Embryonic facial prominence (tissue), 1 donor: Measurements from ENCODE around the gene NBPF8.
"Not testable (repeated sequence)": the region's sequence is repeated elsewhere in the genome, so short reads cannot be mapped to it uniquely, and the experiment has no call there.

Source experiments
- DNase-seq: peaks from one replicate; pipeline ENCODE4 v3.0.0-alpha.2; 2016; ENCODE audit errors: extremely low spot score

NBPF8 gene, protein sequence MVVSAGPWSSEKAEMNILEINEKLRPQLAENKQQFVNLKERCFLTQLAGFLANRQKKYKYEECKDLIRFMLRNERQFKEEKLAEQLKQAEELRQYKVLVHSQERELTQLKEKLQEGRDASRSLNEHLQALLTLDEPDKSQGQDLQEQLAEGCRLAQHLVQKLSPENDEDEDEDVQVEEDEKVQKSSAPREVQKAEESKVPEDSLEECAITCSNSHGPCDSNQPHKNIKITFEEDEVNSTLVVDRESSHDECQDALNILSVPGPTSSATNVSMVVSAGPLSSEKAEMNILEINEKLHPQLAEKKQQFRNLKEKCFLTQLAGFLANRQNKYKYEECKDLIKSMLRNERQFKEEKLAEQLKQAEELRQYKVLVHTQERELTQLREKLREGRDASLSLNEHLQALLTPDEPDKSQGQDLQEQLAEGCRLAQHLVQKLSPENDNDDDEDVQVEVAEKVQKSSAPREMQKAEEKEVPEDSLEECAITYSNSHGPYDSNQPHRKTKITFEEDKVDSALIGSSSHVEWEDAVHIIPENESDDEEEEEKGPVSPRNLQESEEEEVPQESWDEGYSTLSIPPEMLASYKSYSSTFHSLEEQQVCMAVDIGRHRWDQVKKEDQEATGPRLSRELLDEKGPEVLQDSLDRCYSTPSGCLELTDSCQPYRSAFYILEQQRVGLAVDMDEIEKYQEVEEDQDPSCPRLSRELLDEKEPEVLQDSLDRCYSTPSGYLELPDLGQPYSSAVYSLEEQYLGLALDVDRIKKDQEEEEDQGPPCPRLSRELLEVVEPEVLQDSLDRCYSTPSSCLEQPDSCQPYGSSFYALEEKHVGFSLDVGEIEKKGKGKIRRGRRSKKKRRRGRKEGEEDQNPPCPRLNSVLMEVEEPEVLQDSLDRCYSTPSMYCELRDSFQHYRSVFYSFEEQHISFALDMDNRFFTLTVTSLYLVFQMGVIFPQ

DNA sequence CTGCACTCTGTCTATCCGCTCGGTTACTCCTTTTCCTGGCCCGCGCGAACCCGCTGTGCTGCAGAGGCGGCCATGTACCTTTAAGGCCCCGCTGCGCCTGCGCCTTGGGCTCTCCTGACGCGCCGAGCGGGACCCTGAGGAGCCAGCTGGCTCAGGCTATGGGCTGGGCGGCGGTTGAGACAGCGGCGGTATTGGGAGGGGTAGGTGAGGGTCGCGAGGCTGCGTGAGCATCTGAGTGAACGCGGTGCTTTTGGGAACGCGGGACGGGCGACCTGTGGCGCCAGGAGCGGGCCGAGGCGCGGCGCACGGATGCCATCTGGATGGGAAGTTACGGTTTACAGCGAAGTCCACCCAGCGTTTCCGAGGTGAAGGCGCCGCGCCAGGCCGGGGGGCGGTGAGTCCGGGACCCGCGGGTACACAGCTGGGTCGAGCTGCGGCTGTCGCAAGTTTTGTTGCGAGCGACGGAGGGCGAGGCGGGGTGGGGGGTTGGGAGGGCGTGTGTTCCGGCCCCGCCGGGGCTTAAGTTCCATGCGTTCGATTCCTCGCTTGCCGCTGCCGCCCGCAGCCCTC, at the start of gene NBPF8:
Gene NBPF8 (plus strand): TSS at position 125 of the 570 bp plus-strand sequence. CDS start 21,488 bp downstream, outside the sequence.
- DNase-seq: not testable (repeated sequence)

DNA sequence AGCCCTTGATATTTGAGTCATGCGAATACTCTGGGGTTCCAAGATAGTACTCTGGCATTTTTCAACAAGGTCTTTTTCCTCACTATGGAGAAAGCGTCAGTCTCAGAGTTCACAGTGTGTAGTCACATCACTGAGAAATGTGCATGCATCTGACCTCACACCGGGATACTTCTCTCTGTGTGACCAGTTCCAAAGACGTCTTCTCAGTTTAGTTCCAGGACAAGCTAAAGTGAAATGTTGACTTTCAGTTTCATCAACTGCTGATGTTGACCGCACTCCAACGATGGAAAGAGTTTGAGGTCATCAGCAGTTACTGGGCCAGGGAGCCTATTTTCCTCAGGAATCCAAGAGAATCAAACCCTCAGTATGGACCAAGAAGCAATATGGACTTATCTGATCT, 47.1 kb upstream of the NBPF8 start:
- DNase-seq: not testable (repeated sequence)

DNA sequence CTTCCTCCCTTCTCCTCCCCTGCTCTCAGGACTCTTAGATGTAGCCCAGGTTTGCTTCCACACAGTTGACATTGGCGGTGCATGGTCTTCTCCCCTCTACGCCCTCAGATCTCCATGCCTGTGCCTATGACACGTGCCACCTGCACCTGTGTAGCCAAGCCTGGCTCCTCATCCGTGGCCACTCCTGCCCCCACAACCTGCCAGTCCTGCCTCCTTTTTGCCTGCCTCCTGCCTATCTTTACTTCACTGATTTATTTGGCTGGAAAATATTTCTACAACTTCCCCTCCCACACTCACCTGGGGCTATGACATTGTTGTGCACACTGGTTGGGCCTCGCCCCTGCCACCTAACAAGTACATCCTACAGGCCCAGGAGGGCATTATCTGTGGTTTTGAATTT, 28.2 kb upstream of the NBPF8 start:
- not testable (repeated sequence) for DNase-seq

DNA sequence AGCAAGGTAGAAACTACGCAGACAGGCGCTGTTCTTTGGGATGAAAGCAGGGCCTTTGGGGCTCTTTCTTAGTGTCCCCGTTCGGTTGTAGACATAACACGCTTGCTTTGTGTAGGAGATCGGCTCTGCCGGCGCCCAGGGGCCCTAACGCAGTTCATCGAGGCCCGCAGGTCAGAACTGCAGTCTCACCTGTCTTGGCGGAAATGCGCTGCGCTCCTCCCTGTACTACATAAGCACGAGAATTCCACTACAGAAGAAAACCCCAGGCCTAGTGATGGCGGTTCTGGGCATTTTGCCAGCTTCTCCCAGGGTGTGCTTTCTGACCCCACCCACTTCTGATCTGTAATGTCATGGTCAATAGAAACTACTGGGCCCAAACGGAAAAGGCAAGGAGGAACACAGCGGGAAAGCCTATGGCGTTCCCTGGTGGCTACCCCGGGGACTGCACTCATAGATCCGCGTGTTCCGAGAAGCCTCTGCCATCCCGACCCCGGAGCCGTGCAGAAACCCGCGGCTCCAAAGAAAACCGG, 26.2 kb upstream of the NBPF8 start:
- not testable (repeated sequence) for DNase-seq

DNA sequence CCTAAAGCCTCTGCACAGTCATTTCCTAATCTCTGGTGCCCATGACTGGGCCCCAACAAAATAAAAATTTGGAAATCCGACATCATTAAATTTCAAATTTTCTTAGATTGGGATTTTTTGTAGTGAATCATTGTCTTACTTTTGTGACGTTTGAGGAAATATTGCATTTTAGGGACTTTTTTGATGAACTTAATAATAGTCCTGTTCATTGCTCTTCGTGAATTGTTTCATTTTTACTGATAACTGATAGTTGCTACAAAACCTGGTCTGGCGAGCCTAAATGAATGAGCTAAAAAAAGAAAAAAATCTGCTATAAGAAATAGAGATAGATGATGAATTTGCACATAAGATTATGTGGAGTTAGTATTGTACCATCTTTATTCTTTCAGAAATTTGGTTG, 23.5 kb upstream of the NBPF8 start:
- not testable (repeated sequence) for DNase-seq

DNA sequence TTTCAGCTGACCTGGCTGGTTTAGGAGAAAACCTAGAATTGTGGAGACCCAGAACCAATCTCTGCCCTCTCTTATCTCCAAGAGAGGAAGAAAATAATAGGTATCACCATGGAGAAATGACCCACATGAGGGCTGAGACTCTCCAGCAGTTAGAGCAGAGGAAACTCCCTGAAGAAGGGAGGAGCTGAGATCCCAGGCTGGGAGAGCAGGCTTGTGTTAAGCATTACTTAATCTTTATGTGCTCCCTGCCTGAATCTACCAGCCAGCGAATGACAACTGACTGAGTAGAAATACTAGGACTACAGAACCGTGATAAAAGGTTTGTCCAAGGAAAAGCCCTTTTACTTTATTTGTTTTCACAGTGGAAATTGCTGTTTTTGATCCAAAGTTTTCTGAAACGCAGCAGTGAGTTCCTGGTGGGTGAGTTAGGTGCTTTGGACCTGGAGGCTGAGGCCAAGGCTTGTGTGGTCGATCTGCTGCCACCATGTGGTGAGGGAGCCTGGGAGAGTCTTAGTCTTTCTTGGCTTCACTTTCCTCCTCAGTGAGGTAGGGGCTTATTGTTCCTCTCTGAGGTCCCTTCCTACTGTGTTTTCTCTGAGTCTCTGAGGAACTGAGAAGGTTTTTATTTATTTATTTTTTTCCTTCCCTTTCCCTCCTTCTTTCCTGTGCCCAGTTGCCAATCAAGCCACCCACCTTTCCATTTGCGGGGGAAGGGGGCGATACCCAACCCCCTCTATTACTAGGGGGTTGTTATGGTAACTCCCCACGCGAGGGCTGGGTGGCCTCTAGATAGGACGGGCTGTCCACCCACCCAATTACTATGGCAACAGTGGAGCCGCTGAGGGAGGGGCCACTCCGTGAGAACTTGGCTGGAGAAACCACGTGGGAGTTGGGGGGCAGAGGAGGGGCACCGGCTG, 21.3 kb upstream of the NBPF8 start:
- DNase-seq: not testable (repeated sequence)

DNA sequence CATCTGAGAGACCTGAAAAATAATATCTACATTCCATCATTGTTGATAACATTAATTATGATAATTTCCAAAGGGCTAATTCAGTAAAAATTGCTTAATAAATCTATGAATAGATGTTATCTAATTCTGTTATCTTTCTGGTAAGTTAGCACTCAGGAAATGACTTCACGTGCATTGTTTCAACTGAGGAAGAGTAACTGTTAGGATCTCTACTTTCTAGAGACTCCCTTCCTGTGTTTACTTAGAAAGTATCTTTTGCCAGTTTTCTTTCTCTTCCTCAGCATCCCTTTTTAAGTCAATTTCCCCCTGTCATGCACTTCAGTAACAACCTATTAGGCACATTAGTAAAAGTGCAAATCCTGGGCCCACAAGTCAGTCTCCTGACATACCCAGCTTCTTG, 9.5 kb upstream of the NBPF8 start:
- not testable (repeated sequence) for DNase-seq

DNA sequence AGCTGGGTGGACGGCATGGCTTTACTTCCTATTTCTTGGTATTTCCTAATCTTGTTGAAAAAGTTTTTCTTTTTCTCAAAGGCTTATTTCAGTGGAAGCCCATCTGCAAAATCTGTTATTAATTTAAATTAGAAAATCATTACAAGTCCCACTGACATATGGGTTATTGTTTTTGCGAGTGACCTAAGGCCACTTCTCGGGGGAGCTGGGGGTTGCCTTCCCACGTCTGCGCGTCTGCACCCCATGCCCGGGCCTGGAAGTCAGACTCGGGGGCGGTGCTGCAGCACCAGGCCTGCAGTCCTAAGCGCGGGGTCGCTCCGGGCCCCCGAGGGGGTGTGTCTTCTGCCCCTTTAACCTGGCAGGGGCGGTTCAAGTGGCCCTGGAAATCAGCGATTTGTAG, 384 bp upstream of the NBPF8 start:
- DNase-seq: not testable (repeated sequence)

DNA sequence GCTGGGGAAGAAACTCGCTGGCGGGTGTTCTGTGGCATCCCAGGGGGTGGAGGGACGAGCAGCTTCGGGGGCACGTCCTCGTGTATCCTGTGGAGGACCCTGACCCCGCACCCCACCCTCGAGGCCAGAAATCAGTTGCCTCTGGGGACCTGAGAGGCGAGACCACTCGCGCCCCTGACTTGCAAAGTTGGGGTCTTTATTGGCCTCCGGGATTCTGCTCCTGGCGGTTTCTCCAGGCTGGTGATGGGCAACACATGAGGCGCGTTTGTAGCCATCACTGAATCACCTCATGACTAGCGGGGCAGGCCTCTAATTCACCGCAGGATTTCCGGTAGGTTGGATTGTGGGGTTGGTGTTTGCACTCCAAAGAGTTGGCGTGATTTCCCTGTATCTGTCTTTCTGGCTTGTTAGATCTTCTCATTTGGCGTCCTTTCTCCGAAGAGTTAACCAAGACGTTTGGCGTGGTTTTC, 692 bp downstream of the NBPF8 start:
- not testable (repeated sequence) for DNase-seq

DNA sequence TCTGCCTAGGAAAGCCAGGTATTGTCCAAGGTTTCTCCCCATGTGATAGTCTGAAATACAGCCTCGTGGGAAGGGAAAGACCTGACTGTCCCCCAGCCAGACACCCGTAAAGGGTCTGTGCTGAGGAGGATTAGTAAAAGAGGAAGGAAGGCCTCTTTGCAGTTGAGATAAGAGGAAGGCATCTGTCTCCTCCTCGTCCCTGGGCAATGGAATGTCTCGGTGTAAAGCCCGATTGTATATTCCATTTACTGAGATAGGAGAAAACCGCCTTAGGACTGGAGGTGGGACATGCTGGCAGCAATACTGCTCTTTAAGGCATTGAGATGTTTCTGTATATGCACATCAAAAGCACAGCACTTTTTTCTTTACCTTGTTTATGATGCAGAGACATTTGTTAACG, 10.2 kb downstream of the NBPF8 start:
- not testable (repeated sequence) for DNase-seq

DNA sequence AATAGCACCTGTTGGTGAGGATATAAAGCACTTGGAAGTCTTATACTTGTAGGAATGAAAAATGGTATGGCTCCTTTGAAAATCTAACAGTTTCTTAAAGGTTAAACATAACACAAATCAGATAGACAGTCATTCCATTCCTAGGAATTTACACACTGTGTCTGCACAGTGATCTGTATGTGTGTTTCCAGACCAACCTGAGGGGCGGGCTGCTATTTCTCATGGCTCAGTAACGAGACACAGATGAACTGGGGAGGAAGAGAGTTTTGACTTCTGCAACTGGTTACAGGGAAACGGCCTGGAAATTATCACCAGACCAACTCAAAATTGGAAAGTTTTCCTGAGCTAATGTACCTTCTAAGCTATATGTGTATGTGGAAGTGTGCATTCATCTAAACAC, 16.8 kb downstream of the NBPF8 start:
- not testable (repeated sequence) for DNase-seq

DNA sequence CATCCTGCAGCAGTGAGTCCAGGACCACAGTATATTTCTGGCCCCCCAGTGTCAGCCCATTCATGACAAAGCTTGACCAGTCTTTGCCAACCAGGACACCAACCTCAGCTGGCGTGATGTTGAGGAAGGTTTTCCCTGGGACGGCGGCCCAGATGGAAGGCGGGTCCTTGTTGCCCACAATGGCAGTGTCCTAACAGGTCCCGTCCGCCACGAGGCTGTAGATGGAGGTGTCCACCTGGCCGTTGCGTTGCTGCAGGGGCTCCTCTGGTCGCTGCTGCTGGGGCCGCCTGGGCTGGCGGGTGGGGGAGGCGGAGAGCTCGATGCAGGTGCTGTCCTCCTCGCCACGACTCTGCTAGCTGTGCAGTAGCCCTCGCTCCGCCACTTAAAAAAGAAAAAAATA, 19.0 kb downstream of the NBPF8 start:
- not testable (repeated sequence) for DNase-seq

DNA sequence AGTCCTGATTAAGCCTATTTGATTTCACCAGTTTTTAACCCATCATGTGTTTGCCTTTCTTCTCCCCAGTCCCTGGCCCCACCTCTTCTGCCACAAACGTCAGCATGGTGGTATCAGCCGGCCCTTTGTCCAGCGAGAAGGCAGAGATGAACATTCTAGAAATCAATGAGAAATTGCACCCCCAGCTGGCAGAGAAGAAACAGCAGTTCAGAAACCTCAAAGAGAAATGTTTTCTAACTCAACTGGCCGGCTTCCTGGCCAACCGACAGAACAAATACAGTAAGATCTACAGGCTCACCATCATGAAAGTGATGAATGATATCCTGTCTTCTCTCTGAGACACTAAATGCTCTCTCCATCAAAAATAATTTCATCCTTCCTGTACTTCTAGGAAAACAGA, 34.3 kb downstream of the NBPF8 start:
- DNase-seq: not testable (repeated sequence)
